OCI-LY3 (cell line): ENCODE measurements around the gene VAT1L.

ENCODE experiments used
- H2AFZ ChIP-seq: fragments of 200-600, 300-600 bp; shearing (Covaris generic); 2 replicates; pipeline ENCODE4 v1.6.0; 2014; ENCODE audit warnings: antibody characterized with exemption, low read depth, low read length
- H3K27ac ChIP-seq: fragments of 200-600, 300-600 bp; sonication (generic); 2 replicates; pipeline ENCODE4 v1.5.1; 2014; ENCODE audit warnings: mild to moderate bottlenecking, low read length, moderate library complexity, mixed read lengths
- H3K27me3 ChIP-seq: fragments of 200-600, 300-600 bp; sonication (generic); 2 replicates; pipeline ENCODE4 v1.6.1; 2014; ENCODE audit warnings: low read depth, low read length, mixed read lengths
- H3K36me3 ChIP-seq: fragments of 200-600, 300-600 bp; sonication (generic); replicated peaks from 2 replicates; pipeline ENCODE3; 2014; ENCODE audit warnings: low read depth, low read length, mixed read lengths
- H3K4me1 ChIP-seq: fragments of 300-600, 200-600 bp; sonication (generic); 2 replicates; pipeline ENCODE4 v1.6.1; 2014; ENCODE audit warnings: low read length, mixed read lengths
- H3K4me2 ChIP-seq: fragments of 200-600, 300-600 bp; sonication (generic); 2 replicates; pipeline ENCODE4 v1.6.1; 2014; ENCODE audit warnings: low read length, mixed read lengths
- H3K4me3 ChIP-seq: fragments of 300-600, 200-600 bp; sonication (generic); 2 replicates; pipeline ENCODE4 v1.5.1; 2014; ENCODE audit warnings: antibody characterized with exemption, mild to moderate bottlenecking, low read length, moderate library complexity
- H3K79me2 ChIP-seq: fragments of 300-600, 200-600 bp; shearing (Covaris generic); 2 replicates; pipeline ENCODE4 v1.6.1; 2014; ENCODE audit warnings: mild to moderate bottlenecking, low read length, mixed read lengths
- H3K9ac ChIP-seq: fragments of 300-600, 200-600 bp; shearing (Covaris generic); 2 replicates; pipeline ENCODE4 v1.6.0; 2014; ENCODE audit warnings: mild to moderate bottlenecking, low read length, moderate library complexity
- H3K9me3 ChIP-seq: fragments of 200-600, 300-600 bp; shearing (Covaris generic); 2 replicates; pipeline ENCODE4 v1.6.1; 2014; ENCODE audit warnings: low read length, mixed read lengths; ENCODE audit not compliant: insufficient read depth
- H4K20me1 ChIP-seq: fragments of 200-600, 300-600 bp; sonication (generic); 2 replicates; pipeline ENCODE4 v1.6.1; 2016; ENCODE audit warnings: low read length, mixed read lengths; ENCODE audit not compliant: insufficient read depth
- CTCF ChIP-seq: fragments of 200-600, 300-600 bp; sonication (generic); IDR thresholded peaks from 2 replicates; pipeline ENCODE4 v1.5.1; 2014; ENCODE audit warnings: antibody characterized with exemption, low read length, low read depth
- EZH2phosphoT487 ChIP-seq: fragments of 200-600 bp; shearing (Covaris generic); IDR thresholded peaks from 2 replicates; pipeline ENCODE4 v1.6.1; 2018; ENCODE audit warnings: antibody characterized with exemption, mixed run types, low read depth

The VAT1L gene

GRCh38 chr16:77788181-77789084 is at the start of gene VAT1L:
VAT1L (plus strand) TSS chr16:77788564; CDS start chr16:77788683, 119 bp downstream.
- TF ChIP-seq CTCF, result no peak
- no peak for TF ChIP-seq EZH2phosphoT487
- no peaks in the 10 kb centered on the region for H3K4me1 ChIP-seq
- H3K9ac ChIP-seq, result no peak within 1 kb of the TSS
- H3K4me2 ChIP-seq, result no peak within 1 kb of the TSS
- H3K79me2 ChIP-seq, result no peaks in the 10 kb centered on the region
- peaks cover 15% of the 10 kb centered on the region; the same call in 1 of the 2 replicates for H3K27me3 ChIP-seq
- no peak within 1 kb of the TSS for H2AFZ ChIP-seq
- H3K27ac ChIP-seq, result no peak within 1 kb of the TSS
- no peak within 1 kb of the TSS for H3K4me3 ChIP-seq
- no peaks in the 10 kb centered on the region for H4K20me1 ChIP-seq
- H3K36me3 ChIP-seq, result no peaks in the 10 kb centered on the region
- H3K9me3 ChIP-seq, result no peaks in the 10 kb centered on the region

GRCh38 chr16:77738706-77739558 is 49.4 kb upstream of the VAT1L start:
- no peak overlapping the region for H3K27ac ChIP-seq
- TF ChIP-seq CTCF (no peak), EZH2phosphoT487 (no peak)
- H2AFZ ChIP-seq, result no peak overlapping the region
- H3K4me2 ChIP-seq, result no peak overlapping the region
- H3K9ac ChIP-seq, result no peak overlapping the region
- no peaks in the 10 kb centered on the region for H3K27me3 ChIP-seq
- H3K36me3 ChIP-seq, result no peaks in the 10 kb centered on the region
- H3K79me2 ChIP-seq, result no peaks in the 10 kb centered on the region
- H3K4me1 ChIP-seq, result no peaks in the 10 kb centered on the region
- no peaks in the 10 kb centered on the region for H4K20me1 ChIP-seq
- H3K9me3 ChIP-seq, result no peaks in the 10 kb centered on the region
- no peak overlapping the region for H3K4me3 ChIP-seq

- H3K4me2 ChIP-seq, result no peak overlapping the region
- no peaks in the 10 kb centered on the region for H4K20me1 ChIP-seq
- H3K4me1 ChIP-seq, result no peaks in the 10 kb centered on the region
- TF ChIP-seq CTCF, result no peak
- TF ChIP-seq EZH2phosphoT487, result no peak
- no peak overlapping the region for H3K27ac ChIP-seq
- H3K4me3 ChIP-seq, result no peak overlapping the region
- H3K9ac ChIP-seq, result no peak overlapping the region
- H3K79me2 ChIP-seq, result no peaks in the 10 kb centered on the region
- no peaks in the 10 kb centered on the region for H3K27me3 ChIP-seq
- no peak overlapping the region for H2AFZ ChIP-seq
- H3K9me3 ChIP-seq, result no peaks in the 10 kb centered on the region
- no peaks in the 10 kb centered on the region for H3K36me3 ChIP-seq
Measured at GRCh38 chr16:77739559-77739892, 48.8 kb upstream of the VAT1L start.

- H3K9ac ChIP-seq, result no peak overlapping the region
- no peak overlapping the region for H2AFZ ChIP-seq
- H3K79me2 ChIP-seq, result no peaks in the 10 kb centered on the region
- peaks cover 6% of the 10 kb centered on the region; the same call in 1 of the 2 replicates for H3K27me3 ChIP-seq
- no peak overlapping the region for H3K27ac ChIP-seq
- TF ChIP-seq CTCF (no peak), EZH2phosphoT487 (no peak)
- no peaks in the 10 kb centered on the region for H3K4me1 ChIP-seq
- H3K9me3 ChIP-seq, result no peaks in the 10 kb centered on the region
- H4K20me1 ChIP-seq, result no peaks in the 10 kb centered on the region
- no peak overlapping the region for H3K4me2 ChIP-seq
- H3K4me3 ChIP-seq, result no peak overlapping the region
- no peaks in the 10 kb centered on the region for H3K36me3 ChIP-seq
Measured at GRCh38 chr16:77744141-77744540, 44.2 kb upstream of the VAT1L start.
